Uterus (tissue), 4 donors: ENCODE measurements around the gene CACNA1B. TPM values are rescaled to one million over a fixed set of nuclear protein-coding genes. Genes with fewer than 3 reads are reported as not detected.

Experiments used
- DNase-seq, 2 donors: peaks; one replicate each; pipeline ENCODE4 v3.0.0-alpha.2; 2019 to 2020
- H3K27ac ChIP-seq, 2 donors: fragments of 200-600 bp; sonication (generic); 1 replicate in 1 of 2; 2 replicates in 1 of 2; pipeline ENCODE4 v1.5.1; 2016 to 2018
- H3K27me3 ChIP-seq, 2 donors: fragments of 200-600 bp; sonication (generic); one replicate each; pipeline ENCODE4 v1.5.1; 2018 to 2019; ENCODE audit warnings: control low read depth in 1 of 2
- H3K36me3 ChIP-seq, 2 donors: fragments of 200-600 bp; sonication (generic); one replicate each; pipeline ENCODE4 v1.5.1; 2019; ENCODE audit warnings: control low read depth in 1 of 2
- H3K4me1 ChIP-seq, 2 donors: fragments of 200-600 bp; sonication (generic); one replicate each; pipeline ENCODE4 v1.5.1; 2018 to 2019; ENCODE audit warnings: control low read depth in 1 of 2
- H3K4me3 ChIP-seq, 2 donors: fragments of 200-600 bp; sonication (generic); 1 replicate in 1 of 2; 2 replicates in 1 of 2; pipeline ENCODE4 v1.5.1; 2018 to 2019; ENCODE audit warnings: mild to moderate bottlenecking in 1 of 2
- H3K9me3 ChIP-seq, 2 donors: fragments of 200-600 bp; sonication (generic); one replicate each; pipeline ENCODE4 v1.5.1; 2019; ENCODE audit warnings: control low read depth in 1 of 2
- POLR2A ChIP-seq, 2 donors: fragments of 450-650 bp; IDR thresholded peaks; one replicate each; pipeline ENCODE4 v1.6.1; 2016; ENCODE audit warnings: antibody characterized with exemption in 2 of 2, mild to moderate bottlenecking in 1 of 2, moderate library complexity in 1 of 2
- intact Hi-C: fragments of 100-400 bp; cut with DNase I; formaldehyde crosslinking; loops from one replicate; pipeline ENCODE4 v1.15.1; 2023; ENCODE audit warnings: low total_unique reads
- total RNA-seq, 4 donors: library from RNA; depleted of rRNA in 3 of 4; stranded (reverse); fragments of >200 nt in 3 of 4; gene quantifications; one replicate each; pipeline versions ENCODE4 v1.1.0 to v1.2.4, GENCODE V29; 2014 to 2023
- TF ChIP-seq, protein P1 (sequence below), 4 experiments: fragments of 200-600 bp in 2 of 4; fragments of 450-650 bp in 2 of 4; sonication (generic) in 2 of 4; IDR thresholded peaks; one replicate each; pipeline ENCODE4 v1.5.1; 2016 to 2019; ENCODE audit warnings: antibody characterized with exemption in 4 of 4, mild to moderate bottlenecking in 2 of 4, moderate library complexity in 1 of 4
- donor health status: DM: yes; HTN: yes; CAD: no.

CACNA1B gene
- total RNA-seq, 4 donors from 2014 or later: 0.12 to 0.97 TPM; not detected in 2

DNA sequence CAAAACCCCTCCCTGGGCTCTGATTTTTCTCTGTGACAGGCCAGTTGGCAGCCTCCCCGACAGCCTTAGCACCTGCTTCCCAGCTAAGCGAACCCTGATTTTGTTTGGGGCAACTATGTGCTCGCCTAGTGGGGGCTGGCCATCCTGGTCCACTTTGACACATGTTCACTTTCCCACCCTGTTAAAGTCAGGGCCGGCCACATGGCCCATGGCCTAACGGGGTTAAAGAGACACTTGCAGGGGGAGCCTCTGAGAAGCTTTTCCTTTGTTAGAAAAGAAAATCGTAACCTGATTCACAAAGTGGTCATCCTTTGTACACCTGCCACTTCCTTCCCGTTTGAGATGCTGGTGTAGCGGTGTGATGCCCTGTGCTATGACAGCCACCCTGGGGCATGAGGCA is 1.3 kb upstream of the CACNA1B start:
- intact Hi-C loops: no loop called here
- Histone ChIP-seq H3K4me1 (peaks cover 0 to 8% of the 10 kb centered on the region in 2 donors), H3K9me3 (no peaks in the 10 kb centered on the region), H3K27me3 (peaks cover 0 to 10% of the 10 kb centered on the region in 2 donors), H3K27ac (no peak overlapping the region), H3K4me3 (no peak overlapping the region), H3K36me3 (no peaks in the 10 kb centered on the region)
- TF ChIP-seq, protein P1, sequence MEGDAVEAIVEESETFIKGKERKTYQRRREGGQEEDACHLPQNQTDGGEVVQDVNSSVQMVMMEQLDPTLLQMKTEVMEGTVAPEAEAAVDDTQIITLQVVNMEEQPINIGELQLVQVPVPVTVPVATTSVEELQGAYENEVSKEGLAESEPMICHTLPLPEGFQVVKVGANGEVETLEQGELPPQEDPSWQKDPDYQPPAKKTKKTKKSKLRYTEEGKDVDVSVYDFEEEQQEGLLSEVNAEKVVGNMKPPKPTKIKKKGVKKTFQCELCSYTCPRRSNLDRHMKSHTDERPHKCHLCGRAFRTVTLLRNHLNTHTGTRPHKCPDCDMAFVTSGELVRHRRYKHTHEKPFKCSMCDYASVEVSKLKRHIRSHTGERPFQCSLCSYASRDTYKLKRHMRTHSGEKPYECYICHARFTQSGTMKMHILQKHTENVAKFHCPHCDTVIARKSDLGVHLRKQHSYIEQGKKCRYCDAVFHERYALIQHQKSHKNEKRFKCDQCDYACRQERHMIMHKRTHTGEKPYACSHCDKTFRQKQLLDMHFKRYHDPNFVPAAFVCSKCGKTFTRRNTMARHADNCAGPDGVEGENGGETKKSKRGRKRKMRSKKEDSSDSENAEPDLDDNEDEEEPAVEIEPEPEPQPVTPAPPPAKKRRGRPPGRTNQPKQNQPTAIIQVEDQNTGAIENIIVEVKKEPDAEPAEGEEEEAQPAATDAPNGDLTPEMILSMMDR (IDR thresholded peaks at IDR 0.05): no peak
- TF ChIP-seq POLR2A (IDR thresholded peaks at IDR 0.05): no peak
- DNase-seq: no peak

DNA sequence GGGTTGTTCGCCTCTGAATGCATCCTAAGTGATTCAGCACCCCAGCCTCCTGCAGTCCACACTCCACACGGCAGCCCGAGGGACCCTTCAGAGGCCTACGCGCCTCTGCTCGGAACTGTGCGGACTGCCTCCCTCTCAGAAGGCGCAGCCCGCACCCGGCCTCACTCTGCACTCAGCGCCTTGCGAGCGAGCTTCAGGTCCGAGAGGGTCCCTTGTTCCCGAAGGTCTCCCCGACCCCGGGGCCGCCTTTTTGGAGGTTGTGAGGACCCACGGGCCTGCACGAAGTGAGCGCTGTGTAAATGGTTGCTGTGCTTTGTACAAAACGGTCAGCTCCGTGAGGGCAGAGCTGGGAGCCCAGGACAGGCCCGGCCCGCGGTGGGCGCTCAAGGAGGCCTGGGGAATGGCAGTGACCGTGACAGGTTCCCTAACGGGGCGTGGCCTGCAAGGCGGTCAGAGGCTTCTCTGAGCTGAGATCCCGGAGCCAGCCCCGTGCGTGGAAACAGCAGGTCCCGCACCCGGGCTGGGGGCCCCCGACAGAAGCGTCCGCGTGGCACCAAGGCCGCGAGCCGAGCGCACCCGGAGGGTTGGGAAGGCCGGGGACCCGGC is 698 bp upstream of the CACNA1B start:
- peaks cover 0 to 8% of the 10 kb centered on the region in 2 donors for H3K4me1 ChIP-seq
- H3K27me3 ChIP-seq: peaks cover 0 to 10% of the 10 kb centered on the region in 2 donors
- no peaks in the 10 kb centered on the region for H3K9me3 ChIP-seq
- H3K36me3 ChIP-seq: no peaks in the 10 kb centered on the region
- DNase-seq: no peak
- TF ChIP-seq, protein P1 (IDR thresholded peaks at IDR 0.05): no peak
- no peak for TF ChIP-seq POLR2A (IDR thresholded peaks at IDR 0.05)
- no peak overlapping the region for H3K27ac ChIP-seq
- H3K4me3 ChIP-seq: no peak overlapping the region
- intact Hi-C loops: no loop called here

DNA sequence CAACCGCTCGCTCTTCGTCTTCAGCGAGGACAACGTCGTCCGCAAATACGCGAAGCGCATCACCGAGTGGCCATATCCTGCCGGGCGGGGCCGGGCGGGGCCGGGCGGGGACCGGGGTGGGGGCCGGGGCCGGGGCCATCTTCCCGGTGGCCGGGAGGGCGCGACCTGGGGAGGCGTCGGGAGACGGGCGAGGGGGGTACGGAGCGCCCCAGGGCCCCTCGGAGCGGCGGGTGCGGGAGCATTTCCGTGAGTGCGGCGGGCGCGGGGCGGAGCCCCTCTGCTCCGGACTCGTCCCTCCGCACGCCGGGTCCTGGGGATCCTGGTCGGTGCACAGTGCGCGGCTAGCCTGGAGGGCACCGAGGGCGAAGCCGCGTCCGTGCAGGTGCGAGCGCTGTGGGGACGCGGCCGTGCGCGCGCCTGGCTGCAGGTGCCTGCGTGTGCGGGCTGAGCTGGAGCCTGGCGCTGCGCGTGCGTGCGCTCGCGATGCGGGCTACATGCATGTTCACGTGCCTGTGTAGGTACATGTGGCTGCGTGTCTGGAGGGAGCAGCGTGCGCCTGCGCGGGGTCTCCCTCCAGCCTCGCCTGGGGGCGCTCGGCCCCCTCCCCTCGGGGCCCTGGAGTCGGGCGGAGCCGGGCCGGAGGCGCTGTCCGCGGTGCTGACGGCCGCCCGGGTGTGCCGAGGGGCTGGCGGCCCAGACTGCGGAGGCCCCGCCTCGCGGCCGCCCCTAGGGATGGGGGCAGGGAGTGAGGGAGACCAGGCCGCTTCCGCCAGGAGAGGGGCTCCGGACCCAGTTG is 762 bp downstream of the CACNA1B start:
- no peak overlapping the region for H3K27ac ChIP-seq
- peaks cover 0 to 8% of the 10 kb centered on the region in 2 donors for H3K4me1 ChIP-seq
- peaks cover 0 to 10% of the 10 kb centered on the region in 2 donors for H3K27me3 ChIP-seq
- H3K9me3 ChIP-seq: no peaks in the 10 kb centered on the region
- intact Hi-C loops: no loop called here
- no peak for DNase-seq
- no peak for TF ChIP-seq POLR2A (IDR thresholded peaks at IDR 0.05)
- TF ChIP-seq, protein P1 (IDR thresholded peaks at IDR 0.05): no peak
- H3K36me3 ChIP-seq: no peaks in the 10 kb centered on the region
- H3K4me3 ChIP-seq: no peak overlapping the region

DNA sequence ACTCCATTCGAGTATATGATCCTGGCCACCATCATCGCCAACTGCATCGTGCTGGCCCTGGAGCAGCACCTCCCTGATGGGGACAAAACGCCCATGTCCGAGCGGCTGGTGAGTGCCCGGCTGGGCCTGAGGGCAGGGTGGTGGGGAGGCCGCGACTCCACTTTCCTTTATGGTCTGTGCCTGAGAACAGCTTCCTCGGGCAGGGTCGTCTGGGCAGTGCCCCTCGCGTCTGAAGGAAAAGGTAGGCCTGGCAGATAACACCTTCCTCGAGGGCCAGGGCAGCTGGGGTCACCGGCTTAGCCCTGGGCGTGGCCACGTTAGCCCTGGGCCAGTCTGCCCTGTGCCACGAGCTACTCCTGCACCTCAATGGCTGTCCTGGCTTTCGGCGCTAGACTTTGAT is 1.5 kb downstream of the CACNA1B start:
- Histone ChIP-seq H3K4me1 (peaks cover 0 to 8% of the 10 kb centered on the region in 2 donors), H3K4me3 (no peak overlapping the region), H3K27me3 (peaks cover 0 to 10% of the 10 kb centered on the region in 2 donors), H3K9me3 (no peaks in the 10 kb centered on the region), H3K36me3 (no peaks in the 10 kb centered on the region), H3K27ac (no peak overlapping the region)
- intact Hi-C loops: no loop called here
- TF ChIP-seq POLR2A (IDR thresholded peaks at IDR 0.05): no peak
- TF ChIP-seq, protein P1 (IDR thresholded peaks at IDR 0.05): no peak
- DNase-seq: no peak

DNA sequence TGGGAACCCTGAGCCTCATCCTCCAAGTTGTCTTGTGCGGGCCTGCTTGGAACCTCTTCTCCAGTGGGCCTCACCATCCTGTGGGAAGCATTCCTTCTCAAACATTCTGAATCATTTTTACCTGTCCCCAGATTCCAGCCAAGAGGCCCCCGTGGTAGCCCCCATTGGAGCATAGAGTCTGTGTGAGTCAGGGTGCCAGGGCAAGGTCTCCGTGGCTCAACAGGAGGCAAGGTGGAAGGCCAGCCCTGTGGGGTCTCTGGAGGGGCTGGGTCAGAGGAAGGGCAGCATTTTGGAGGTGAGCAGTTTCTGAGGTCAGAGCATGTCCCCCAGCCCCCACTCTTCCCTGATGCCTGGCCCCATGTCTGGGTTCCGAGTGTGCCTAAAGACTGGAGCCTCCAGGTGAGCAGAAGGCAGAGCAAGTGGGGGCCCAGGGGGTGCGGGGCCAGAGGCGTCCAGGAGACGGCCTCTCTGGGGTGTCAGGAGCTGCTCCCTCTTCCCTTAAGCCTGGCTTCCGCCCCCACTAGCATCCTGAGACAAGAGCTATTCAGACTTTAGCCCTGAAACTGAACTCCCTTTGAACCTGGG is 2.1 kb downstream of the CACNA1B start:
- Histone ChIP-seq H3K36me3 (no peaks in the 10 kb centered on the region), H3K27ac (no peak overlapping the region), H3K4me3 (no peak overlapping the region), H3K9me3 (no peaks in the 10 kb centered on the region), H3K27me3 (peaks cover 0 to 10% of the 10 kb centered on the region in 2 donors), H3K4me1 (peaks cover 0 to 8% of the 10 kb centered on the region in 2 donors)
- DNase-seq: no peak
- TF ChIP-seq, protein P1 (IDR thresholded peaks at IDR 0.05): no peak
- TF ChIP-seq POLR2A (IDR thresholded peaks at IDR 0.05): no peak
- intact Hi-C loops: no loop called here
